ENCODE results near the gene LTBP1. TPM values are rescaled to one million over a fixed set of nuclear protein-coding genes. Genes with fewer than 3 reads are reported as not detected.
A peak's percentile ranks its signal among the peaks of the same experiment; 100 is the strongest.

LTBP1 gene
- total RNA-seq, 1 donor from 2014 or later, result 29.7 TPM

DNA sequence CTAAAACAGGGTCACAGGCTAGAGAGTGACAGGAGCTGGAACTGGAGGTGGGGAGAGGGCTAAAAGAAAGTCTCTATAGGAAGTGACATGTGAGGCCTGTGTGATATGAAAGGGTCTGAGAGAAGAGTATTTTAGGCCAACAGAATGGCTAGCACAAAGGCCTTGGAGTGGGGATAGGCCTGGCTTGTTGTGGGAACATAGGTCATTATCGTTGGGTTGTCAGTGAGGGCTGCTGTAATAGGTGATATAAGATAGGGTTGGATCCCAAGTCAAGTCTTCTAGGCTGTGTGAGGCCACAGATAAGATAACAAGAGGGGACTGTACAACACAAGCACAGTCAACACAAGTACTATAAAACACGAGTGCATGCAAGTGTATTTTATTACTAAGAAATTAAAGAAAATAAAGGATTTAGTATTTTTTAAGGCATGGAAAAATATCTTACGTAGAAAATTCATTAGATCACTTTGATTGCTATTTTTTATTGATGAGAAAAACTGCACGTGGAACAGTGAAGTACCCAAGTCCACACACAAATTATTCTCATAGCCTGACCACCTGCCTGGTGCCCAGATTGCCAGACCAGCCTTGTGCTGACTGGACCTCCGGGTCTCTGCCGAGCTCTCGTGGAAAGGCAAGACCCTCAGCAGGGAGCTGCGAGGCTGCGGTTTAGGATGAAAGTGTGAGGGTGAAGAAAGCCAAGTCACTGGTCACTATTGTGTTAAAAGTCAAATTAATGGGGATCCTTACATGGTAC, 14.1 kb downstream of the LTBP1 start:
- Histone ChIP-seq H3K4me1 (ENCODE audit: insufficient read depth, low read length) (no peaks in the 10 kb centered on the region), H3K27me3 (ENCODE audit: insufficient read depth, low read length) (no peaks in the 10 kb centered on the region), H3K79me2 (ENCODE audit: insufficient read depth, low read length) (no peaks in the 10 kb centered on the region), H4K20me1 (ENCODE audit: insufficient read depth, low read length) (no peaks in the 10 kb centered on the region), H3K4me2 (ENCODE audit: low read length) (no peak overlapping the region), H3K36me3 (ENCODE audit: insufficient read depth, low read length) (no peaks in the 10 kb centered on the region), H3K9ac (ENCODE audit: low read length) (no peak overlapping the region), H3K4me3 (ENCODE audit: insufficient read depth, low read depth, low read length) (no peak overlapping the region), H3K9me3 (ENCODE audit: insufficient read depth, low read depth, low read length) (no peaks in the 10 kb centered on the region), H2AFZ (ENCODE audit: low read depth, low read length) (no peak overlapping the region), H3K27ac (ENCODE audit: low read depth, low read length) (no peak overlapping the region)
- DNase-seq (ENCODE audit: low read depth), result no peak
- Mint-ChIP-seq H3K27ac (ENCODE audit: unreplicated experiment) (no peak overlapping the region), H3K36me3 (ENCODE audit: low read depth, unreplicated experiment) (no peaks in the 10 kb centered on the region), H3K9me3 (ENCODE audit: unreplicated experiment) (no peaks in the 10 kb centered on the region), H3K27me3 (ENCODE audit: low read depth, unreplicated experiment) (no peaks in the 10 kb centered on the region), H3K4me1 (ENCODE audit: low read depth, unreplicated experiment) (peaks cover 9% of the 10 kb centered on the region), H3K4me3 (ENCODE audit: unreplicated experiment) (no peak overlapping the region)
- FAIRE-seq, result no peak
- TF ChIP-seq EZH2 (IDR thresholded peaks at IDR 0.05; ENCODE audit: insufficient read depth, low read length), result no peak

GRCh38 chr2:32962690-32963089, 15.9 kb downstream of the LTBP1 start:
- no peaks in the 10 kb centered on the region for H3K9me3 Mint-ChIP-seq (ENCODE audit: unreplicated experiment)
- Histone ChIP-seq H3K4me3 (ENCODE audit: insufficient read depth, low read depth, low read length) (no peak overlapping the region), H3K4me1 (ENCODE audit: insufficient read depth, low read length) (no peaks in the 10 kb centered on the region), H3K79me2 (ENCODE audit: insufficient read depth, low read length) (no peaks in the 10 kb centered on the region), H3K9me3 (ENCODE audit: insufficient read depth, low read depth, low read length) (no peaks in the 10 kb centered on the region), H3K9ac (ENCODE audit: low read length) (no peak overlapping the region), H3K4me2 (ENCODE audit: low read length) (no peak overlapping the region), H3K27ac (ENCODE audit: low read depth, low read length) (no peak overlapping the region), H4K20me1 (ENCODE audit: insufficient read depth, low read length) (no peaks in the 10 kb centered on the region), H2AFZ (ENCODE audit: low read depth, low read length) (no peak overlapping the region), H3K27me3 (ENCODE audit: insufficient read depth, low read length) (no peaks in the 10 kb centered on the region), H3K36me3 (ENCODE audit: insufficient read depth, low read length) (no peaks in the 10 kb centered on the region)
- no peaks in the 10 kb centered on the region for H3K36me3 Mint-ChIP-seq (ENCODE audit: low read depth, unreplicated experiment)
- DNase-seq (ENCODE audit: low read depth), result no peak
- FAIRE-seq, result no peak
- H3K27ac Mint-ChIP-seq (ENCODE audit: unreplicated experiment), result no peak overlapping the region
- TF ChIP-seq CTCF (IDR thresholded peaks at IDR 0.05; ENCODE audit: insufficient read depth, low read depth, low read length), result no peak
- no peak for TF ChIP-seq EZH2 (IDR thresholded peaks at IDR 0.05; ENCODE audit: insufficient read depth, low read length)
- no peaks in the 10 kb centered on the region for H3K27me3 Mint-ChIP-seq (ENCODE audit: low read depth, unreplicated experiment)
- H3K4me1 Mint-ChIP-seq (ENCODE audit: low read depth, unreplicated experiment), result peaks cover 15% of the 10 kb centered on the region
- H3K4me3 Mint-ChIP-seq (ENCODE audit: unreplicated experiment), result no peak overlapping the region

DNA sequence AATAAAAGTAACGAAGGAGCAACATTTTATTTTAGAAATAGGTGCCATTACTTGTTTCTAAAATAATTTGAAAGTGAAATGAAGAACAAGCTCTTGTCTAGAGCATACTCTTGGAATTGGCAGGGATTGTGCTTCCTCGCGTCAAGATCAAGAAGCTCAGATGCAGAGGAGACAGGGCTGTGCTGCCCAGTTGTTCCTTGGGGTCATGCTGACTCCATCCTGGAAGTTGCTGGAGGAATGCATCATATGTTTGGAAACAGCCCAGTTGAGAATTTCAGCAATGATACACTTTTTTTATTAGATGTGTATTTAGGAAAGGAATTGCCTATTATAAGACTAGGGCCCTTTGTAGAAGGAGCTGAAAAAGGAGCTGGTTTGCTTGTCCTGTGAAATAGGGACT, 17.2 kb downstream of the LTBP1 start:
- Mint-ChIP-seq H3K27ac (ENCODE audit: unreplicated experiment) (no peak overlapping the region), H3K36me3 (ENCODE audit: low read depth, unreplicated experiment) (no peaks in the 10 kb centered on the region), H3K27me3 (ENCODE audit: low read depth, unreplicated experiment) (no peaks in the 10 kb centered on the region), H3K9me3 (ENCODE audit: unreplicated experiment) (no peaks in the 10 kb centered on the region), H3K4me3 (ENCODE audit: unreplicated experiment) (no peak overlapping the region), H3K4me1 (ENCODE audit: low read depth, unreplicated experiment) (peaks cover 15% of the 10 kb centered on the region)
- no peak overlapping the region for H3K4me3 ChIP-seq (ENCODE audit: insufficient read depth, low read depth, low read length)
- no peaks in the 10 kb centered on the region for H3K79me2 ChIP-seq (ENCODE audit: insufficient read depth, low read length)
- no peak overlapping the region for H3K9ac ChIP-seq (ENCODE audit: low read length)
- DNase-seq (ENCODE audit: low read depth), result peak; percentile 30
- no peak overlapping the region for H3K4me2 ChIP-seq (ENCODE audit: low read length)
- TF ChIP-seq CTCF (IDR thresholded peaks at IDR 0.05; ENCODE audit: insufficient read depth, low read depth, low read length) (no peak), EZH2 (IDR thresholded peaks at IDR 0.05; ENCODE audit: insufficient read depth, low read length) (no peak)
- H4K20me1 ChIP-seq (ENCODE audit: insufficient read depth, low read length), result no peaks in the 10 kb centered on the region
- no peaks in the 10 kb centered on the region for H3K27me3 ChIP-seq (ENCODE audit: insufficient read depth, low read length)
- FAIRE-seq, result no peak
- no peak overlapping the region for H2AFZ ChIP-seq (ENCODE audit: low read depth, low read length)
- no peaks in the 10 kb centered on the region for H3K9me3 ChIP-seq (ENCODE audit: insufficient read depth, low read depth, low read length)
- H3K27ac ChIP-seq (ENCODE audit: low read depth, low read length), result no peak overlapping the region
- no peaks in the 10 kb centered on the region for H3K36me3 ChIP-seq (ENCODE audit: insufficient read depth, low read length)
- no peaks in the 10 kb centered on the region for H3K4me1 ChIP-seq (ENCODE audit: insufficient read depth, low read length)

Measured in astrocyte (in vitro differentiated cells and primary cell).